NCI-H1092 treated with DMSO at 0.1 percent for 48 hours (cell line): Measurements from ENCODE around the gene GTPBP4.

Source experiments
- DNase-seq: peaks from one replicate; lab custom pipeline; 2025; lab: John Stamatoyannopoulos, UW

Gene GTPBP4

GRCh38 chr10:987870-988666, at the start of gene GTPBP4:
Gene GTPBP4 (plus strand): TSS chr10:988434. CDS start chr10:988480, 46 bp downstream.
- peak; percentile 71 for DNase-seq

- DNase-seq = no peak
Observed at GRCh38 chr10:938941-939678, 49.1 kb upstream of the GTPBP4 start.

GRCh38 chr10:943334-944033, 44.8 kb upstream of the GTPBP4 start:
- DNase-seq = no peak

GRCh38 chr10:944034-944831, 44.0 kb upstream of the GTPBP4 start:
- no peak for DNase-seq

- no peak for DNase-seq
Observed at GRCh38 chr10:945778-946177, 42.5 kb upstream of the GTPBP4 start.

GRCh38 chr10:947051-947450, 41.2 kb upstream of the GTPBP4 start:
- no peak for DNase-seq

GRCh38 chr10:947881-948280, 40.4 kb upstream of the GTPBP4 start:
- no peak for DNase-seq

GRCh38 chr10:948347-948746, 39.9 kb upstream of the GTPBP4 start:
- no peak for DNase-seq

- no peak for DNase-seq
Observed at GRCh38 chr10:949446-949845, 38.8 kb upstream of the GTPBP4 start.

- no peak for DNase-seq
Observed at GRCh38 chr10:953836-954235, 34.4 kb upstream of the GTPBP4 start.

- no peak for DNase-seq
Observed at GRCh38 chr10:954396-954795, 33.8 kb upstream of the GTPBP4 start.

GRCh38 chr10:955127-955819, 33.0 kb upstream of the GTPBP4 start:
- no peak for DNase-seq

- no peak for DNase-seq
Observed at GRCh38 chr10:955820-956217, 32.4 kb upstream of the GTPBP4 start.

GRCh38 chr10:958106-958505, 30.1 kb upstream of the GTPBP4 start:
- no peak for DNase-seq

- DNase-seq = no peak
Observed at GRCh38 chr10:958856-959255, 29.4 kb upstream of the GTPBP4 start.

GRCh38 chr10:962342-962741, 25.9 kb upstream of the GTPBP4 start:
- no peak for DNase-seq

- no peak for DNase-seq
Observed at GRCh38 chr10:963186-963585, 25.0 kb upstream of the GTPBP4 start.

GRCh38 chr10:963655-964054, 24.6 kb upstream of the GTPBP4 start:
- no peak for DNase-seq

- no peak for DNase-seq
Observed at GRCh38 chr10:964321-964987, 23.8 kb upstream of the GTPBP4 start.

GRCh38 chr10:964988-965417, 23.2 kb upstream of the GTPBP4 start:
- DNase-seq = no peak
